ENCODE measurements around the gene MAD2L2.

DNA sequence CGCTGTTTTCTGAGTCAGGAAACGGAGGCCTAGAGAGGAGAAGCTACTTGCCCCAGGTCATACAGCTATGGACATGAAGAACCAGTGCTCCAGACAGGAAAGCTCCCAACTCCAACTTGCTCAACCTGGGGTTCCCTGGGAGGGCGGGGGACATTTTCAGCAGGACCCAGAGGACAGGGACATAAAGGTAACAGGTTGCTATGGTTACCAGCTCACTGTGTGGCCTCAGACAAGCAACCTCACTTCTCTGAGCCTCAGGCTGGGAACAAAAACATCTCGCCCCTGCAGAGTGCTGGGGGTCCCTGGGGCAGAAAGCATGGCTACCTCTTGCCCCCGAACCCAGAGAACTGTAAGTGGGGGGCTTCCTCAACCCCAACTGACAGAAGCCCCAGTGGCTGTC lies 42.8 kb downstream of the MAD2L2 start:
- TF ChIP-seq TAF1 (IDR thresholded peaks at IDR 0.05; ENCODE audit: low read depth) (no peak), NFIC (IDR thresholded peaks at IDR 0.05) (no peak), RAD21 (IDR thresholded peaks at IDR 0.05; ENCODE audit: low read depth) (no peak), CEBPB (IDR thresholded peaks at IDR 0.05) (no peak), TCF12 (IDR thresholded peaks at IDR 0.05; ENCODE audit: low read depth) (no peak), EP300 (IDR thresholded peaks at IDR 0.05; ENCODE audit: borderline replicate concordance) (no peak), YY1 (IDR thresholded peaks at IDR 0.05; ENCODE audit: low read depth) (no peak)
- TF ChIP-seq, protein P1, sequence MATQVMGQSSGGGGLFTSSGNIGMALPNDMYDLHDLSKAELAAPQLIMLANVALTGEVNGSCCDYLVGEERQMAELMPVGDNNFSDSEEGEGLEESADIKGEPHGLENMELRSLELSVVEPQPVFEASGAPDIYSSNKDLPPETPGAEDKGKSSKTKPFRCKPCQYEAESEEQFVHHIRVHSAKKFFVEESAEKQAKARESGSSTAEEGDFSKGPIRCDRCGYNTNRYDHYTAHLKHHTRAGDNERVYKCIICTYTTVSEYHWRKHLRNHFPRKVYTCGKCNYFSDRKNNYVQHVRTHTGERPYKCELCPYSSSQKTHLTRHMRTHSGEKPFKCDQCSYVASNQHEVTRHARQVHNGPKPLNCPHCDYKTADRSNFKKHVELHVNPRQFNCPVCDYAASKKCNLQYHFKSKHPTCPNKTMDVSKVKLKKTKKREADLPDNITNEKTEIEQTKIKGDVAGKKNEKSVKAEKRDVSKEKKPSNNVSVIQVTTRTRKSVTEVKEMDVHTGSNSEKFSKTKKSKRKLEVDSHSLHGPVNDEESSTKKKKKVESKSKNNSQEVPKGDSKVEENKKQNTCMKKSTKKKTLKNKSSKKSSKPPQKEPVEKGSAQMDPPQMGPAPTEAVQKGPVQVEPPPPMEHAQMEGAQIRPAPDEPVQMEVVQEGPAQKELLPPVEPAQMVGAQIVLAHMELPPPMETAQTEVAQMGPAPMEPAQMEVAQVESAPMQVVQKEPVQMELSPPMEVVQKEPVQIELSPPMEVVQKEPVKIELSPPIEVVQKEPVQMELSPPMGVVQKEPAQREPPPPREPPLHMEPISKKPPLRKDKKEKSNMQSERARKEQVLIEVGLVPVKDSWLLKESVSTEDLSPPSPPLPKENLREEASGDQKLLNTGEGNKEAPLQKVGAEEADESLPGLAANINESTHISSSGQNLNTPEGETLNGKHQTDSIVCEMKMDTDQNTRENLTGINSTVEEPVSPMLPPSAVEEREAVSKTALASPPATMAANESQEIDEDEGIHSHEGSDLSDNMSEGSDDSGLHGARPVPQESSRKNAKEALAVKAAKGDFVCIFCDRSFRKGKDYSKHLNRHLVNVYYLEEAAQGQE (IDR thresholded peaks at IDR 0.05; ENCODE audit: low read depth): no peak

Measured in Ishikawa (cell line).